Erythroblast (primary cell): ENCODE data around the gene CAMSAP1.

Experiments used
- GATA1 ChIP-seq: IDR thresholded peaks from 2 replicates; pipeline ENCODE4 v1.6.1; 2011; ENCODE audit warnings: low read depth, mild to moderate bottlenecking, control low read depth, low read length, moderate library complexity
- POLR2A ChIP-seq: IDR thresholded peaks from 2 replicates; pipeline ENCODE4 v1.6.1; 2011; ENCODE audit warnings: mild to moderate bottlenecking, low read length

DNA sequence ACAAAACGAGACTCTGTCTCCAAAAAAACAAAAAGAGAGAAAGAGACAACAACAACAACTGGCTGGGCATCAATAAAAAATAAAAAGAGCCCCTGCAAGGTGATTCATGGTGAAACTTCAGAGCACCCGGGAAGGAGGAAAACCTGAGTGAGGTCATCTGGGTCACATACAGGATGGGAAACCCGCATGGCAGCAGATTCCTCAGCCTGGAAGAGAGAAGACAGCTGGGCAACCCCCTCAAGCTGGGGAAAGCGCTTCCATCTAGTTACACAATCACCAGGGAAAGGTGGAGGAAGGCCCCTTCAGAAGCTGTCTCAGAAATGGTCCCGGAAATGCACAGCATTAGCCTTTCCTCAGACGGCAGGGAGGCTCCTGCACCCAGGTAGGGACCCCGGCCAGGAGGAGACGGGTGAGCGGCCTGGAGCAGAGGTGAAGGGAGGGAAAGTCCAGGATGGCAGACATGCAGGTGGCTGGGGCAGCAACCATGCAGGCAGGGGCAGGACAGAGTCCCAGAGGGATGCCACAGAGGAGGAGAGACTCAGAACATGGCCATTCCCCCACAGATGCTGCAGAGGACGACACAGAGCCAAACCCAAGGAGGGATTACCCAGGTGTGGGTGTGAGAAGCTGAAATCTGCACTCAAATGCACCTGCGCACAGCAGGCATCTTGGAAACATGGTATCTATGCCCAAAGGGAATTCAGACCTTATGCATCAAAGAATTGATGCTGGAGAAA is 29.4 kb downstream of the CAMSAP1 start:
- TF ChIP-seq POLR2A, result no peak
- TF ChIP-seq GATA1, result no peak
